ENCODE data around the gene PLIN1.

Gene PLIN1

DNA sequence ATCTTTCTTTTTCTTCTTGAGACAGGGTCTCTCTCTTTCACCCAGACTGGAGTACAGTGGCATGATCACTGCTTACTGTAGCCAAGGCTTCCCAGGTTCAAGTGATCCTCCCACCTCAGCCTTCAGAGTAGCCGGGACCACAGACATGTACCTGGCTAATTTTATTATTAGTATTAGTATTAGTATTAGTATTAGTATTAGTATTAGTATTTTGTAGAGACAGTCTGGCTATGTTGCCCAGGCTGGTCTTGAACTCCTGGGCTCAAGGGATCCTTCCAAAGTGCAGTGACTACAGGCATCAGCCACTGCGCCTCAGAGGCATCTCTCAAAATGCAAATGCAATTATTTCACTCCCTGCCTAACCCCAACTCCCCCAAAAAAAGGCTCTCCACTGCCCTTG, 25.6 kb downstream of the PLIN1 start:
- H3K36me3 ChIP-seq (ENCODE audit: control insufficient read depth, insufficient read depth, low read length), result peaks cover 28% of the 10 kb centered on the region
- no peak overlapping the region for H3K27ac ChIP-seq (ENCODE audit: low read depth, low read length, severe bottlenecking)
- H3K4me1 ChIP-seq (ENCODE audit: control insufficient read depth, insufficient read depth, low read length, poor library complexity, severe bottlenecking), result peaks cover 5% of the 10 kb centered on the region
- H3K4me3 ChIP-seq (ENCODE audit: extremely low read depth, insufficient read depth, low read length, poor library complexity, severe bottlenecking), result no peak overlapping the region
- H3K9me3 ChIP-seq (ENCODE audit: control insufficient read depth, low read length), result no peaks in the 10 kb centered on the region
- 100% methylated on average over 1 of the region's 2 CpGs; no CpG with 5 or more reads in 1 of the 2 experiments for WGBS, 2 experiments (ENCODE audit: insufficient coverage in 2 of 2)

DNA sequence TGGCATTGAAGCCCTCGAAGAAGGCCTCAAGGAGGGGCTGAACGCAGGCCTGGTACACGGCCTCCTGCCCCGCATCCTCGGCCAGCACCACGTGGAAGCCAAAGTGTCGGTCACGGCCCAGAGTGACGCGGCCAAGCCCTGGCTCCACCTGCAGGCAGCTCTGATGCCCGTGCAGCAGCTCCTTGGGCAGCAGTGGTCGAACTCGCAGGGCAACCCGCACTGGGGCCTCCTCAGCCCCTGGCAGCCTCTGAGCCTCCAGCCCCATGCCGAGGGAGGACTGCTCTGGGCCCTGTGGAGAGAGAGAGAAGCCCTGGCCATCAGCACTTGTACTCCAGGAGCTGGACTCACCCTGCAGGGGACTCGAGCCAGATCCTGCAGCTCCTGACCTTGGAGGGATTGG, 26.5 kb downstream of the PLIN1 start:
- Histone ChIP-seq H3K36me3 (ENCODE audit: control insufficient read depth, insufficient read depth, low read length) (peaks cover 29% of the 10 kb centered on the region), H3K9me3 (ENCODE audit: control insufficient read depth, low read length) (no peaks in the 10 kb centered on the region), H3K4me1 (ENCODE audit: control insufficient read depth, insufficient read depth, low read length, poor library complexity, severe bottlenecking) (peaks cover 5% of the 10 kb centered on the region), H3K4me3 (ENCODE audit: extremely low read depth, insufficient read depth, low read length, poor library complexity, severe bottlenecking) (no peak overlapping the region), H3K27ac (ENCODE audit: low read depth, low read length, severe bottlenecking) (no peak overlapping the region)
- 90 to 97% methylated on average over 9 to 11 of the region's 16 CpGs for WGBS, 2 experiments (ENCODE audit: insufficient coverage in 2 of 2)

DNA sequence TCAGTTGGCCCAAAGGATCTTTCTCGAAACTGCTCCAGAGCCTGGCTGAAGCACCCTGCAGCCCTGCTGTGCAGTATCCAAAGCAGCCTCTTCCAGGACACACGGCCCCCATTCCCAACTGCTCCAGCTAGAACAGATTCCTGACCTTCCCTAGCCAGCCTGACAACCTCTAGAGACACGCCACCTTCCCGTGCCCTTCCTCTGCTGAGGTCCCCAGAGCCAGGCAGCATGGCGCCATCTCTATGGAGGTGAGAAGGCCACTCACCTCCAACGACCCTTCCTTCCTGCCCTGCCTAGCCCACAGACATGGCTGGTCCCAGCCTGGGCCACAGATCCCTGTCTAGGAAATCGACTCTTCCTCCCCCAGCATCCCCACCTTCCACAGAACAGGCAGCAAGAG, 27.0 kb downstream of the PLIN1 start:
- Histone ChIP-seq H3K9me3 (ENCODE audit: control insufficient read depth, low read length) (no peaks in the 10 kb centered on the region), H3K4me3 (ENCODE audit: extremely low read depth, insufficient read depth, low read length, poor library complexity, severe bottlenecking) (no peak overlapping the region), H3K27ac (ENCODE audit: low read depth, low read length, severe bottlenecking) (no peak overlapping the region), H3K36me3 (ENCODE audit: control insufficient read depth, insufficient read depth, low read length) (peaks cover 32% of the 10 kb centered on the region), H3K4me1 (ENCODE audit: control insufficient read depth, insufficient read depth, low read length, poor library complexity, severe bottlenecking) (peaks cover 5% of the 10 kb centered on the region)
- 80 to 96% methylated on average over 5 to 7 of the region's 7 CpGs for WGBS, 2 experiments (ENCODE audit: insufficient coverage in 2 of 2)

DNA sequence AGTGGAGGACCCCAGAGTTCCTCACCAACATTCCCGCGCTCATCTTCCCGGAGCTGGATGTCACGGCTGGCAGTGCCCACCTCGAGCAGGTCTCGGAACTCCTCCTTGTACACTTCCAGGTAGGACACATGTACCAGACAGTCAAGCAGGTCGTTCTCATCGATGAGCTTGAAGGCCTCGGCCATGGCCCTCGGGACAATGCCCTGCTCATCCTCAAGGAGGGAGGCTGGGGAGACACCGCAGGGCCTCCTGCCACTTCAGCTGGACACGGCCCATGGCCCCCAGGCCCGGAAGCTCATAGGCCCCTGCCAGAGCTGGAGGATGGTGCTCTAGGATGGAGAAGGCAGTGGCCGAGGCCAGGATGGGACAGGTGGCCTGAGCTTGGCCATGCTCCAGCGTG, 29.5 kb downstream of the PLIN1 start:
- Histone ChIP-seq H3K4me3 (ENCODE audit: extremely low read depth, insufficient read depth, low read length, poor library complexity, severe bottlenecking) (no peak overlapping the region), H3K27ac (ENCODE audit: low read depth, low read length, severe bottlenecking) (no peak overlapping the region), H3K4me1 (ENCODE audit: control insufficient read depth, insufficient read depth, low read length, poor library complexity, severe bottlenecking) (no peaks in the 10 kb centered on the region), H3K36me3 (ENCODE audit: control insufficient read depth, insufficient read depth, low read length) (peaks cover 51% of the 10 kb centered on the region), H3K9me3 (ENCODE audit: control insufficient read depth, low read length) (no peaks in the 10 kb centered on the region)
- 96 to 97% methylated on average over 12 to 14 of the region's 15 CpGs for WGBS, 2 experiments (ENCODE audit: insufficient coverage in 2 of 2)

DNA sequence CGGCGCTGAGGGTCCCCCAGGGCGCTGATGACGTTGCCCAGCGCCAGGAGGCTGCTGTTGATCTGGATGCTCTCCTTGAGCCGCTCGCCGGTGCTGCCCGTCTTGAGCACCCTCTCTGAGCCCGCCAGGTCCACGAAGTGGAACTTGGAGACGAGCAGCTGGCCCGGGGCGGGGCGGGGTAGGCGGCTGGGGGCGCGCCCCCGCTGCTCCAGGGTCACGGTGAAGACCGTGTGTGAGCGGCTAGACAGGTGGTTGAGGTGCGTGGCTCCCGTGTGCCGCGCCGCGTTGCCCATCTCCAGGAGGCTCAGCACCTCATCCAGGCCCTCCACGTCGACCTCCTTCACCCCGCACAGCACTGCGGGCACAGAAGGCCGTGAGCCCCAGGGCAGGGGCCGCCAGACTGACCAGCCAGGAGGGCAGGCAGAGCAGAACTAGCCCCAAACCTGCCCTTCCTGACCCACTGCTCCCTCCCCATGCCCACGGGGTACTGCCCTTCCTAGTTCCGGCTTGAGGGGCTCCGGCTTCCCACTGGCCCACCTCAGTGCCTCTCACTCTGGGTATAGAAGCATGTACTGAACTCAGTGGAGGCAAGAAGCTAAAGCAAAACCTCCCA, 30.0 kb downstream of the PLIN1 start:
- H3K4me1 ChIP-seq (ENCODE audit: control insufficient read depth, insufficient read depth, low read length, poor library complexity, severe bottlenecking), result no peaks in the 10 kb centered on the region
- peaks cover 57% of the 10 kb centered on the region for H3K36me3 ChIP-seq (ENCODE audit: control insufficient read depth, insufficient read depth, low read length)
- no peak overlapping the region for H3K27ac ChIP-seq (ENCODE audit: low read depth, low read length, severe bottlenecking)
- H3K4me3 ChIP-seq (ENCODE audit: extremely low read depth, insufficient read depth, low read length, poor library complexity, severe bottlenecking), result no peak overlapping the region
- H3K9me3 ChIP-seq (ENCODE audit: control insufficient read depth, low read length), result no peaks in the 10 kb centered on the region
- 95 to 97% methylated on average over 35 to 37 of the region's 37 CpGs for WGBS, 2 experiments (ENCODE audit: insufficient coverage in 2 of 2)

DNA sequence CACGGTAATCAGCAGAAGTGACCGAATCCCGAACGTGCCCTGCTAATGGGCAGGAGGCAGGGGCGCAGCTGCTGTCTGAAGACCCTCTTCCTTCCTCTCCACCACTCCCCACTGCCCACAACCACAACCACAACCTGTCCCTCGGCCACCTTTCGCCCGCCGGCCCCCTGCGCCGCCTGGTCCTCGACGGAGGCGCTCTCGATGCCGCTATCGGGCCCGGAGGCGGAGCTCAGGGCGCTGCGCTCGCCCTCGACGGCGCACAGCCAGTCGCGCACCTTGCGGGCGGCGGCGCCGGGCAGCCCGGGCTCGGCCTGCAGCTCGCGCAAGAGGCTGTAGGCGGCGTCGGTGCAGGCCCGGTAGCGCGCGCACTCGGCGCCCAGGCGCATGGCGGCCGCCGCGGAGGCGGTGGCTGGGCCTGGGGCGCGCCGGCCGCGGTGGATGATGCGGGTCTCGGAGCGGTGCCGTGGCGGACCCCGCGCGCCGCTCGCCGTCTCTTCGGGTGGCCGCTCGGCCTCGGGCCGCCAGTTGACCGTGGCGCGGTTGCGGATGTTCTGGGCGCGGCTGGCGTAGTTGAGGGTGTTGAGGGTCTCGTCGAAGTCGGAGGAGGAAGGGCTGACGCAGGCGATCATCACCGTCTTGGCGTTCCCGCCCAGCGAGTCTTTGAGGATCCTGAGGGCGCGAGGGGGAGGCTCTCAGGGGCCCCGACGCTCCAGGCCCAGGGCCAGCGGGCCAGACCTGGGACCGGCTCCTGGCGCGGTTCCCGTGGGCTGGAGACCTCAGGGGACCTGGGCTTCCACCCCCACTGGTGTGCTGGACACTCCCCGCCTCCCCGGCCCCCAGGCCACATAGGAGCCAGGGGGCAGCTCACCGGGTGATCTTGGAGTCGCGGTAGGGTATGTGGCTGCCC, 30.8 kb downstream of the PLIN1 start:
- Histone ChIP-seq H3K4me1 (ENCODE audit: control insufficient read depth, insufficient read depth, low read length, poor library complexity, severe bottlenecking) (no peaks in the 10 kb centered on the region), H3K36me3 (ENCODE audit: control insufficient read depth, insufficient read depth, low read length) (peaks cover 64% of the 10 kb centered on the region), H3K4me3 (ENCODE audit: extremely low read depth, insufficient read depth, low read length, poor library complexity, severe bottlenecking) (no peak overlapping the region), H3K27ac (ENCODE audit: low read depth, low read length, severe bottlenecking) (no peak overlapping the region), H3K9me3 (ENCODE audit: control insufficient read depth, low read length) (no peaks in the 10 kb centered on the region)
- 96 to 98% methylated on average over 54 to 102 of the region's 102 CpGs for WGBS, 2 experiments (ENCODE audit: insufficient coverage in 2 of 2)

DNA sequence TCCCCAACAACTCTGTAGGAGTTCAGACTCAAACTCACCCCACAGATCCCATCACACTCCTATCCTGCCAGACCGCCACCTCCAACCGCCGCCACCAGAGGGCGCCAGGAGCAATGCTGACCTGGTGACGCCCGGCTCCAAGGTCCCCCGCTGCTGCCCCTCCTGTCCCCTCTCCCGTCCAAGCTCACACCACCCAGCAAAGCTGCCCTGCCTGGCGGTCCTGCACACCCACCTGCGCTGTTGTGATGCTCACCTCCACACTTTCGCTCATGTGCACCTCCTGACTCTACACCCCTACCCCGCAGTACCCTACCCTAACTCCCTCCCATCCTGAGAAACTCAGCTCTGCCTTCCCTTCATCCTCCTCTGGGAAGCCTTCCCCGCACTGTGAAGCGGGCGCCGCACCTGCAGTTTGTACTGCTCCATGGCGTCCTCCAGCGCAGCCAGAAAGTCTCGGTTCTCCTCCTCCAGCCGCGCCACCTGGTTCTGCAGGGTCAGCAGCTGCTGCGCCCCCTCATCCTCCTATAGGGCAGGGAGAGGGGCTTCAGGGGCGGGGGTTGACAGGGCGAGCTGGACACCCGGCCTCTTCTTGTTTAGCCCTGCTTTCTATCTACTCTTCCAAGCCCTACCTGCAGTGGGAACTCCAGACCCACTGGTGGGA, 31.8 kb downstream of the PLIN1 start:
- no peaks in the 10 kb centered on the region for H3K4me1 ChIP-seq (ENCODE audit: control insufficient read depth, insufficient read depth, low read length, poor library complexity, severe bottlenecking)
- H3K9me3 ChIP-seq (ENCODE audit: control insufficient read depth, low read length), result no peaks in the 10 kb centered on the region
- peaks cover 64% of the 10 kb centered on the region for H3K36me3 ChIP-seq (ENCODE audit: control insufficient read depth, insufficient read depth, low read length)
- no peak overlapping the region for H3K27ac ChIP-seq (ENCODE audit: low read depth, low read length, severe bottlenecking)
- 59 to 60% methylated on average over 18 to 25 of the region's 25 CpGs for WGBS, 2 experiments (ENCODE audit: insufficient coverage in 2 of 2)
- H3K4me3 ChIP-seq (ENCODE audit: extremely low read depth, insufficient read depth, low read length, poor library complexity, severe bottlenecking), result no peak overlapping the region

DNA sequence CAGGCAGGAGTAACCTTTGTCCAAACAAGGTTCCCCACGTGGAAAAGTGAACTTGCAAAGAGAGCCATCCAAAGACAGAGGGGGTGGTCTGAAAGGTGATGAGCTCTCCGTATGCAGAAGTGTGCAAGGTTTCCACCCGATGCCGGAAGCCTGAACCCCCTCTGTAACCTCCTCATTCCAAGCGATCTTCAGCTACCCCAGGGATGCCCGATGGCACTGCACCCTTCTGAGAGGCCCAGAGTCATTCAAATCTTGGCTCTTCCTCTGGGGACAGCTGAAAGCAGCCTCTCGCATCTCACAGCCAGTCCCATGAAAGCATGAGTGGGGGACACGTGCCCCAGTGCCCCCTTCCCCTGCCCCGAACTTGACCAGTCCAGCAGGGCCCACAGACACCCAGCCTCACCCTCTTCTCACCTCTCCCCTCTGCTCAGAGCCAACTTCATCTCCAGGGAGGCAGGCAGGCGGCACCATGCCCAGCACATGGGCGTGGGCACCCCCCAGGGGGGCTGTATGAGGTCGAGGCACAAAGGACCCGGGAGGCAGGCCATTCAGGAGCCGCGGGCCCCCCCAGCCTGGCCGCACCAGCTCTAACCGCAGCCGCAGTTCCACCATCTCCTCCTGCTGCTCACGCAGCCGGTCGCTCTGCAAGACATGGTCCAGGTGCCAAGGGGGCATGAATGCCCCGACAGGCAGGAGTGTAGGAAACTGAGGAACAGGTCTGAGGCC, 32.6 kb downstream of the PLIN1 start:
- H3K27ac ChIP-seq (ENCODE audit: low read depth, low read length, severe bottlenecking), result no peak overlapping the region
- no peak overlapping the region for H3K4me3 ChIP-seq (ENCODE audit: extremely low read depth, insufficient read depth, low read length, poor library complexity, severe bottlenecking)
- WGBS, 2 experiments (ENCODE audit: insufficient coverage in 2 of 2), result 91 to 93% methylated on average over 15 to 22 of the region's 22 CpGs
- H3K4me1 ChIP-seq (ENCODE audit: control insufficient read depth, insufficient read depth, low read length, poor library complexity, severe bottlenecking), result no peaks in the 10 kb centered on the region
- no peaks in the 10 kb centered on the region for H3K9me3 ChIP-seq (ENCODE audit: control insufficient read depth, low read length)
- peaks cover 64% of the 10 kb centered on the region for H3K36me3 ChIP-seq (ENCODE audit: control insufficient read depth, insufficient read depth, low read length)

DNA sequence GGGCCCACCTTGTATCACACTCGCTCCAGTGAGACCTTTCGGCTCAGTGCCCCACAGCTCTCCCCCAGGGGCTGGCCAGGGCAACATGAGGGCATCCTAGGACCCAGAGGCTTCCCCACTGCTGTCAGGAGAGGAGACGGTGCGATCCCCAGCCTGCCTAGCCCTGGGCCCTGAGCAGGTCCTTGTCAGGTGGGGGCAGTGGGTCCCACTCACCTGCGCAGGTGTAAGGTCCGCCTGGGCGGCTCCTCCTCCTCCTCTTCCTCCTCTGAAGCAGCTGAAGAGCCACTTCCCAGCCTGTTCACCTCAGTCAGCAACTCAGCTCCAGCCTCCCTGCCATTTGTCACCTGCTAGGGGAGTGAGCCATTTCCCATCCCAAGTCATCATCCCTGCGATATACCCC, 33.5 kb downstream of the PLIN1 start:
- Histone ChIP-seq H3K36me3 (ENCODE audit: control insufficient read depth, insufficient read depth, low read length) (peaks cover 70% of the 10 kb centered on the region), H3K9me3 (ENCODE audit: control insufficient read depth, low read length) (no peaks in the 10 kb centered on the region), H3K4me3 (ENCODE audit: extremely low read depth, insufficient read depth, low read length, poor library complexity, severe bottlenecking) (no peak overlapping the region), H3K4me1 (ENCODE audit: control insufficient read depth, insufficient read depth, low read length, poor library complexity, severe bottlenecking) (no peaks in the 10 kb centered on the region), H3K27ac (ENCODE audit: low read depth, low read length, severe bottlenecking) (no peak overlapping the region)
- 90 to 100% methylated on average over 6 to 8 of the region's 8 CpGs for WGBS, 2 experiments (ENCODE audit: insufficient coverage in 2 of 2)

DNA sequence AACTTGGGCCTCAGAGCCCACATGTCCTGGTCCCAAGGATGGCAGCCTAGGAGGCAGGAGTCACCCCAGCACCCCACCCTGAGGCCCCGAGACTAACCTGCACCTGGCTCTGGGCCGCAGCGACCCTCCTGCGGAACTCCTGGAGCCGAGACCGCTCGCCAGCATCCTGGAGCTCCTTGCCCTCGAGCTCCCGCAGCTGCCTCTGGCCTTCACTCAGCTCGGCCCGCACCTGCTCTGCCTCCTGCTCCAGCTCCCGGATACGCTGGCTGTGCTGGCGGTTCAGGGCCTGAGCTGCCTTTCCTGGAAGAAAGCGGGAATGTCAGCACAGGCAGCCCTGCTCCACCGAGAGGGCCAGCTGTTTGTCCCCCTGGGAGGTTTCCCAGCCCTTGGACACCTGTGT, 37.1 kb downstream of the PLIN1 start:
- Histone ChIP-seq H3K27ac (ENCODE audit: low read depth, low read length, severe bottlenecking) (no peak overlapping the region), H3K4me3 (ENCODE audit: extremely low read depth, insufficient read depth, low read length, poor library complexity, severe bottlenecking) (no peak overlapping the region), H3K9me3 (ENCODE audit: control insufficient read depth, low read length) (no peaks in the 10 kb centered on the region), H3K36me3 (ENCODE audit: control insufficient read depth, insufficient read depth, low read length) (peaks cover 55% of the 10 kb centered on the region), H3K4me1 (ENCODE audit: control insufficient read depth, insufficient read depth, low read length, poor library complexity, severe bottlenecking) (no peaks in the 10 kb centered on the region)
- WGBS, 2 experiments (ENCODE audit: insufficient coverage in 2 of 2), result 97 to 98% methylated on average over 16 of the region's 16 CpGs
